ENCODE data around the gene COL4A2.

The COL4A2 gene

DNA sequence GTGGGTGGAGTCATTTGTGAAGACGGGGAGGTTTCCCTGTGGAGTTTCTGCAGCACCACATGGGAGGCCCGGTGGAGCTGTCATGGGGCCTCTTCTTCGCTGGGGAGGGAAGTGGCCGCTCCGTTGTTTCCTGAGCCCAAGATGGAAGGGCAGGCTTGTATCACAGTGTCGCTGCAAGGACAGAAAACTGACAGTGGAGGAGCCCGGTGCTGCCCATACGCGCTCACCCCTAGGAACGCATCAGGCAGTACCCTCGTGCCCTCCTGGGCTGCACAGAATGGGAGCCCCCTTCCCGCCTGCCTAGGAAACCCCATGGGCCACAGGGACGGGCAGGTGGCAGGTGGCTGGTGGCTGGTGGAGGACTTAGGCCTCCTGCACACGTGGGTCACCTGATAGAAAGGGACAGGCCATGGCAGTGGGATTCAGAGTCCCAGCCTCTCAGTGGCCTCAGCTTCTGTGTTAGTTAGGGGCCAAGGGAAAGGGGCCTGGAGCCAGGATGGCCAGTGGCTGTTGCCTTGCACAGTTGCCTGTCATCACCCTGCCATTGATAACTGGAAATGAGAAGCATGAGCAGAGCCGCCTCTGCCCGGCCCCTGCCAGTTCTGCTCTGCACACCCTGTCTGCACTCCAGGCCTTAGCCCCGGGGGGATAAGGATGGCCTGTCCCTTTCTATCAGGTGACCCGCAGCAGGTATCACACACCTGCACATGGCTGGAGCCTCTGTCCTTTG is 7.6 kb downstream of the COL4A2 start:
- Histone ChIP-seq H3K4me2 (ENCODE audit: low read length) (no peak overlapping the region), H3K36me3 (ENCODE audit: insufficient read depth, low read length) (no peaks in the 10 kb centered on the region), H3K4me1 (ENCODE audit: insufficient read depth, low read length, severe bottlenecking) (no peaks in the 10 kb centered on the region), H2AFZ (ENCODE audit: low read length) (no peak overlapping the region), H3K79me2 (ENCODE audit: insufficient read depth, low read length) (no peaks in the 10 kb centered on the region), H3F3A (ENCODE audit: insufficient read depth, low read length) (no peaks in the 10 kb centered on the region), H3K9me2 (ENCODE audit: low read depth, low read length) (no peaks in the 10 kb centered on the region), H3K4me3 (ENCODE audit: low read depth, low read length, poor library complexity, severe bottlenecking) (no peak overlapping the region), H3K9me3 (ENCODE audit: low read length) (no peaks in the 10 kb centered on the region), H4K20me1 (ENCODE audit: insufficient read depth, low read length) (no peaks in the 10 kb centered on the region), H3K27ac (ENCODE audit: low read depth, low read length, poor library complexity, severe bottlenecking) (no peak overlapping the region), H3K9ac (ENCODE audit: low read length) (no peak overlapping the region), H3K27me3 (ENCODE audit: insufficient read depth, low read length) (peaks cover 18% of the 10 kb centered on the region; the same call in 1 of the 2 replicates)
- TF ChIP-seq EZH2 (IDR thresholded peaks at IDR 0.05; ENCODE audit: borderline replicate concordance, low read length): no peak
- TF ChIP-seq, protein P1, sequence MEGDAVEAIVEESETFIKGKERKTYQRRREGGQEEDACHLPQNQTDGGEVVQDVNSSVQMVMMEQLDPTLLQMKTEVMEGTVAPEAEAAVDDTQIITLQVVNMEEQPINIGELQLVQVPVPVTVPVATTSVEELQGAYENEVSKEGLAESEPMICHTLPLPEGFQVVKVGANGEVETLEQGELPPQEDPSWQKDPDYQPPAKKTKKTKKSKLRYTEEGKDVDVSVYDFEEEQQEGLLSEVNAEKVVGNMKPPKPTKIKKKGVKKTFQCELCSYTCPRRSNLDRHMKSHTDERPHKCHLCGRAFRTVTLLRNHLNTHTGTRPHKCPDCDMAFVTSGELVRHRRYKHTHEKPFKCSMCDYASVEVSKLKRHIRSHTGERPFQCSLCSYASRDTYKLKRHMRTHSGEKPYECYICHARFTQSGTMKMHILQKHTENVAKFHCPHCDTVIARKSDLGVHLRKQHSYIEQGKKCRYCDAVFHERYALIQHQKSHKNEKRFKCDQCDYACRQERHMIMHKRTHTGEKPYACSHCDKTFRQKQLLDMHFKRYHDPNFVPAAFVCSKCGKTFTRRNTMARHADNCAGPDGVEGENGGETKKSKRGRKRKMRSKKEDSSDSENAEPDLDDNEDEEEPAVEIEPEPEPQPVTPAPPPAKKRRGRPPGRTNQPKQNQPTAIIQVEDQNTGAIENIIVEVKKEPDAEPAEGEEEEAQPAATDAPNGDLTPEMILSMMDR (IDR thresholded peaks at IDR 0.05; ENCODE audit: low read length): no peak

DNA sequence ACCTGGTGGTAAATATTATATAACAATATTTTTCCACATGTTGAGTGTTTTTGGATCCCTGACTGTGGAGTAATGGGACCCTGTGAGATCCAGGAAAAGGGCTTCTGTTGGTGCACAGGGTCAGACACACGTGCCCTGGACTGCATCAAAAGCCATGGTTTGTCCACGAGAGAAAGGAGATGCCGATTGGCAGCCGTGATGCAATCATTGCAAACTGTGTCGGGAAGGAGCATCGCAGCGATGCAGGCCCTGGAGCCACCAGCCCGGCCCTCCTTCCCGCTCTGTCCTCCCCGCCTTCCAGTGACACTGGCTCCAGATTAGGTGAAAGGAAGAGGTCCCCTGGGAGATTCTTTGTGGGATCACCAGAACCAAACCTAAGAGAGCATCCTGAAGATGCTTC is 9.1 kb downstream of the COL4A2 start:
- H3K4me1 ChIP-seq (ENCODE audit: insufficient read depth, low read length, severe bottlenecking): no peaks in the 10 kb centered on the region
- TF ChIP-seq, protein P1 (IDR thresholded peaks at IDR 0.05; ENCODE audit: low read length): no peak
- TF ChIP-seq EZH2 (IDR thresholded peaks at IDR 0.05; ENCODE audit: borderline replicate concordance, low read length): no peak
- no peak overlapping the region for H3K27ac ChIP-seq (ENCODE audit: low read depth, low read length, poor library complexity, severe bottlenecking)

DNA sequence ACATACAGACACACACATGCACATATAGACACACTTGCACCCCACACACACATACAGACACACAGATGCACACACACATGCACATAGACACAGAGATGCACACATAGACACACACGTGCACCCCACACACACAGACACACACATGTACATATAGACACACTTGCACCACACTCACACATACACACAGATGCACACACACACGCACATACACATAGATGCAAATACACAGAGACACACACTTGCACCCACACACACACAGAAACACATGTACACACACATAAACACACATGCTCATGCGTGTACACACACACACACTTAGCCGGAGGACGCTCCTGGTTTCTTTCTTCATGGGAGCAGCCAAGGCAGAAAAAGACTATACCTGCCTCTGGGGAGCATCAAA is 10.0 kb downstream of the COL4A2 start:
- no peak for TF ChIP-seq EZH2 (IDR thresholded peaks at IDR 0.05; ENCODE audit: borderline replicate concordance, low read length)
- TF ChIP-seq, protein P1 (IDR thresholded peaks at IDR 0.05; ENCODE audit: low read length): no peak
- no peaks in the 10 kb centered on the region for H3K4me1 ChIP-seq (ENCODE audit: insufficient read depth, low read length, severe bottlenecking)
- H3K36me3 ChIP-seq (ENCODE audit: insufficient read depth, low read length): no peaks in the 10 kb centered on the region
- H3K4me3 ChIP-seq (ENCODE audit: low read depth, low read length, poor library complexity, severe bottlenecking): no peak overlapping the region
- no peak overlapping the region for H2AFZ ChIP-seq (ENCODE audit: low read length)
- H3K9ac ChIP-seq (ENCODE audit: low read length): no peak overlapping the region
- H3K4me2 ChIP-seq (ENCODE audit: low read length): no peak overlapping the region
- H3F3A ChIP-seq (ENCODE audit: insufficient read depth, low read length): no peaks in the 10 kb centered on the region
- no peaks in the 10 kb centered on the region for H4K20me1 ChIP-seq (ENCODE audit: insufficient read depth, low read length)
- H3K27ac ChIP-seq (ENCODE audit: low read depth, low read length, poor library complexity, severe bottlenecking): no peak overlapping the region
- peaks cover 14% of the 10 kb centered on the region for H3K27me3 ChIP-seq (ENCODE audit: insufficient read depth, low read length)
- H3K9me3 ChIP-seq (ENCODE audit: low read length): no peaks in the 10 kb centered on the region
- no peaks in the 10 kb centered on the region for H3K79me2 ChIP-seq (ENCODE audit: insufficient read depth, low read length)
- no peaks in the 10 kb centered on the region for H3K9me2 ChIP-seq (ENCODE audit: low read depth, low read length)

More for the DNA sequence above, 9.1 kb downstream of the COL4A2 start:
- Histone ChIP-seq H3K27me3 (ENCODE audit: insufficient read depth, low read length) (peaks cover 14% of the 10 kb centered on the region), H3K9ac (ENCODE audit: low read length) (no peak overlapping the region), H3K79me2 (ENCODE audit: insufficient read depth, low read length) (no peaks in the 10 kb centered on the region), H2AFZ (ENCODE audit: low read length) (no peak overlapping the region), H3F3A (ENCODE audit: insufficient read depth, low read length) (no peaks in the 10 kb centered on the region), H3K4me2 (ENCODE audit: low read length) (no peak overlapping the region), H3K9me2 (ENCODE audit: low read depth, low read length) (no peaks in the 10 kb centered on the region), H3K36me3 (ENCODE audit: insufficient read depth, low read length) (no peaks in the 10 kb centered on the region), H4K20me1 (ENCODE audit: insufficient read depth, low read length) (no peaks in the 10 kb centered on the region), H3K4me3 (ENCODE audit: low read depth, low read length, poor library complexity, severe bottlenecking) (no peak overlapping the region), H3K9me3 (ENCODE audit: low read length) (no peaks in the 10 kb centered on the region)
